HepG2 (cell line): ENCODE results near the gene FRMD8. TPM values are rescaled to one million over a fixed set of nuclear protein-coding genes. Genes with fewer than 3 reads are reported as not detected.

Experiments used
- ARHGAP35 ChIP-seq: sonication (generic); formaldehyde crosslinking; IDR thresholded peaks from 2 replicates; pipeline ENCODE4 v1.9.0; 2022; ENCODE audit warnings: mild to moderate bottlenecking, inconsistent platforms, moderate library complexity, missing genetic modification reagents, borderline replicate concordance
- FOXA3 ChIP-seq: IDR thresholded peaks from 2 replicates; pipeline ENCODE4 v1.6.1; 2016; ENCODE audit warnings: missing genetic modification reagents, missing compliant biosample characterization
- KAT7 ChIP-seq: IDR thresholded peaks from 2 replicates; pipeline ENCODE4 v1.6.1; 2018; ENCODE audit warnings: borderline replicate concordance, missing compliant biosample characterization
- POLR2A ChIP-seq, 2 experiments: IDR thresholded peaks; 2 replicates each; pipeline ENCODE4 v1.6.1; 2011; ENCODE audit warnings: low read depth in 2 of 2, low read length in 2 of 2, mild to moderate bottlenecking in 1 of 2, moderate library complexity in 1 of 2; ENCODE audit not compliant: insufficient read depth in 1 of 2
- SMAD9 ChIP-seq: sonication (generic); formaldehyde crosslinking; IDR thresholded peaks from 2 replicates; pipeline ENCODE4 v1.5.1; 2020; ENCODE audit warnings: mild to moderate bottlenecking, missing genetic modification reagents
- SP5 ChIP-seq: IDR thresholded peaks from 2 replicates; pipeline ENCODE4 v1.6.1; 2016; ENCODE audit warnings: low read depth, borderline replicate concordance
- U2AF2 ChIP-seq: fragments of 200-400 bp; formaldehyde crosslinking; IDR thresholded peaks from 2 replicates; pipeline ENCODE4 v1.6.1; 2017; ENCODE audit warnings: low read depth, mild to moderate bottlenecking, low read length
- ZNF143 ChIP-seq: sonication (generic); formaldehyde crosslinking; IDR thresholded peaks from 2 replicates; pipeline ENCODE4 v1.4.0; 2020; ENCODE audit warnings: missing genetic modification reagents
- ZNF180 ChIP-seq: sonication (generic); formaldehyde crosslinking; IDR thresholded peaks from 2 replicates; pipeline ENCODE4 v1.4.0; 2020; ENCODE audit warnings: low read depth, missing genetic modification reagents, borderline replicate concordance
- ZNF549 ChIP-seq: sonication (generic); formaldehyde crosslinking; IDR thresholded peaks from 2 replicates; pipeline ENCODE4 v1.5.0; 2020; ENCODE audit warnings: missing genetic modification reagents
- ZNF724P ChIP-seq: sonication (generic); formaldehyde crosslinking; IDR thresholded peaks from 2 replicates; pipeline ENCODE4 v1.8.0; 2022; ENCODE audit warnings: missing genetic modification reagents, borderline replicate concordance
- ZNF766 ChIP-seq: sonication (generic); formaldehyde crosslinking; IDR thresholded peaks from 2 replicates; pipeline ENCODE4 v1.5.0; 2020; ENCODE audit warnings: missing genetic modification reagents, borderline replicate concordance
- ZNF790 ChIP-seq: sonication (generic); formaldehyde crosslinking; IDR thresholded peaks from 2 replicates; pipeline ENCODE4 v1.8.0; 2022; ENCODE audit warnings: missing genetic modification reagents, mild to moderate bottlenecking, borderline replicate concordance
- ZNF879 ChIP-seq: sonication (generic); formaldehyde crosslinking; IDR thresholded peaks from 2 replicates; pipeline ENCODE4 v1.8.1; 2023; ENCODE audit warnings: missing genetic modification reagents
- ZSCAN22 ChIP-seq: sonication (generic); formaldehyde crosslinking; IDR thresholded peaks from 2 replicates; pipeline ENCODE4 v1.4.0; 2020; ENCODE audit warnings: mild to moderate bottlenecking, missing genetic modification reagents
- polyA plus RNA-seq, 8 experiments: library from polyadenylated mRNA; depleted of rRNA in 3 of 8; stranded (reverse) in 7 of 8; unstranded in 1 of 8; fragments of >200 nt; fragmentation: Illumina TruSeq in 4 of 8; extraction: Trizol in 4 of 8; gene quantifications; 2 replicates each; pipeline versions ENCODE4 v1.2.1 to v1.2.3, GENCODE V29; 2011 to 2016; ENCODE audit warnings: low read depth in 4 of 8, missing spikeins in 1 of 8, mixed read lengths in 1 of 8; ENCODE audit not compliant: insufficient read depth in 1 of 8
- total RNA-seq, 5 experiments: library from RNA; depleted of rRNA; stranded (reverse); fragments of >200 nt; fragmentation: Illumina TruSeq; extraction: Trizol; gene quantifications; 2 replicates each; pipeline ENCODE4 v1.2.3, GENCODE V29; 2016; ENCODE audit warnings: low read depth in 1 of 5
- TF ChIP-seq, protein P1 (sequence below): sonication (generic); formaldehyde crosslinking; IDR thresholded peaks from 2 replicates; pipeline ENCODE4 v1.4.0; 2020; ENCODE audit warnings: missing genetic modification reagents, borderline replicate concordance
- TF ChIP-seq, protein P2 (sequence below): sonication (generic); formaldehyde crosslinking; IDR thresholded peaks from 2 replicates; pipeline ENCODE4 v1.8.1; 2023; ENCODE audit warnings: mild to moderate bottlenecking, missing genetic modification reagents
- TF ChIP-seq, protein P3 (sequence below): fragments of 450-650 bp; IDR thresholded peaks from 2 replicates; pipeline ENCODE4 v1.6.1; 2017; ENCODE audit warnings: mild to moderate bottlenecking
- TF ChIP-seq, protein P4 (sequence below): sonication (generic); formaldehyde crosslinking; IDR thresholded peaks from 2 replicates; pipeline ENCODE4 v1.5.0; 2020; ENCODE audit warnings: mild to moderate bottlenecking, missing genetic modification reagents

Gene FRMD8
- total and polyA plus RNA-seq, 2 of the 13 experiments (the other 11 are each of a cell fraction or from before 2014, with no cell fraction given), result 5.8 to 20.6 TPM

DNA sequence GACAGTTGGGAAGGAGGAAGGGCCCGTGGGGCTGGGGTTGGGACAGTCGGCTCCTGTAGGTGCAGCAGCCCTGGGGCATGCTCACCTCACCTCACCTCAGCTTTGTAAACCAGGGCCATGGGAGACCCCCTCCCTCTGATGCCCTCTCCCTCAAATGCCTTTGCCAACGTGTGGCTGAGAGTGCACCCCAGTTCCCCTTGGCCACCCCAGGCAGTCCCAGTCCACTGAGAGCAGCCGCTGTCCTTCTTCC, 31.9 kb downstream of the FRMD8 start (continued):
- TF ChIP-seq ARHGAP35, result no peak
- TF ChIP-seq, protein P1, sequence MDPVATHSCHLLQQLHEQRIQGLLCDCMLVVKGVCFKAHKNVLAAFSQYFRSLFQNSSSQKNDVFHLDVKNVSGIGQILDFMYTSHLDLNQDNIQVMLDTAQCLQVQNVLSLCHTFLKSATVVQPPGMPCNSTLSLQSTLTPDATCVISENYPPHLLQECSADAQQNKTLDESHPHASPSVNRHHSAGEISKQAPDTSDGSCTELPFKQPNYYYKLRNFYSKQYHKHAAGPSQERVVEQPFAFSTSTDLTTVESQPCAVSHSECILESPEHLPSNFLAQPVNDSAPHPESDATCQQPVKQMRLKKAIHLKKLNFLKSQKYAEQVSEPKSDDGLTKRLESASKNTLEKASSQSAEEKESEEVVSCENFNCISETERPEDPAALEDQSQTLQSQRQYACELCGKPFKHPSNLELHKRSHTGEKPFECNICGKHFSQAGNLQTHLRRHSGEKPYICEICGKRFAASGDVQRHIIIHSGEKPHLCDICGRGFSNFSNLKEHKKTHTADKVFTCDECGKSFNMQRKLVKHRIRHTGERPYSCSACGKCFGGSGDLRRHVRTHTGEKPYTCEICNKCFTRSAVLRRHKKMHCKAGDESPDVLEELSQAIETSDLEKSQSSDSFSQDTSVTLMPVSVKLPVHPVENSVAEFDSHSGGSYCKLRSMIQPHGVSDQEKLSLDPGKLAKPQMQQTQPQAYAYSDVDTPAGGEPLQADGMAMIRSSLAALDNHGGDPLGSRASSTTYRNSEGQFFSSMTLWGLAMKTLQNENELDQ (CRISPR knock-in tag), result 0 out of 2 replicates have a peak, but pooled peaks have one; percentile 62
- no peak for TF ChIP-seq ZSCAN22
- no peak for TF ChIP-seq ZNF180
- TF ChIP-seq SMAD9 (CRISPR knock-in tag), result 0 out of 2 replicates have a peak, but pooled peaks have one; percentile 19
- TF ChIP-seq ZNF724P, result no peak; the same call in 1 of the 2 replicates
- no peak for TF ChIP-seq FOXA3 (CRISPR knock-in tag)
- TF ChIP-seq POLR2A (IDR thresholded peaks at IDR 0.05; ENCODE audit: insufficient read depth in 1 of 2, low read depth in 2 of 2, low read length in 2 of 2), result peak in 1 of 2 experiments; percentile 72; a peak in 2 of 4 replicates
- TF ChIP-seq, protein P2, sequence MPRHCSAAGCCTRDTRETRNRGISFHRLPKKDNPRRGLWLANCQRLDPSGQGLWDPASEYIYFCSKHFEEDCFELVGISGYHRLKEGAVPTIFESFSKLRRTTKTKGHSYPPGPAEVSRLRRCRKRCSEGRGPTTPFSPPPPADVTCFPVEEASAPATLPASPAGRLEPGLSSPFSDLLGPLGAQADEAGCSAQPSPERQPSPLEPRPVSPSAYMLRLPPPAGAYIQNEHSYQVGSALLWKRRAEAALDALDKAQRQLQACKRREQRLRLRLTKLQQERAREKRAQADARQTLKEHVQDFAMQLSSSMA (CRISPR knock-in tag), result 0 out of 2 replicates have a peak, but pooled peaks have one; percentile 2
- TF ChIP-seq ZNF143 (CRISPR knock-in tag), result 0 out of 2 replicates have a peak, but pooled peaks have one; percentile 26
- no peak for TF ChIP-seq ZNF549 (CRISPR knock-in tag)
- no peak for TF ChIP-seq ZNF879
- TF ChIP-seq, protein P3, sequence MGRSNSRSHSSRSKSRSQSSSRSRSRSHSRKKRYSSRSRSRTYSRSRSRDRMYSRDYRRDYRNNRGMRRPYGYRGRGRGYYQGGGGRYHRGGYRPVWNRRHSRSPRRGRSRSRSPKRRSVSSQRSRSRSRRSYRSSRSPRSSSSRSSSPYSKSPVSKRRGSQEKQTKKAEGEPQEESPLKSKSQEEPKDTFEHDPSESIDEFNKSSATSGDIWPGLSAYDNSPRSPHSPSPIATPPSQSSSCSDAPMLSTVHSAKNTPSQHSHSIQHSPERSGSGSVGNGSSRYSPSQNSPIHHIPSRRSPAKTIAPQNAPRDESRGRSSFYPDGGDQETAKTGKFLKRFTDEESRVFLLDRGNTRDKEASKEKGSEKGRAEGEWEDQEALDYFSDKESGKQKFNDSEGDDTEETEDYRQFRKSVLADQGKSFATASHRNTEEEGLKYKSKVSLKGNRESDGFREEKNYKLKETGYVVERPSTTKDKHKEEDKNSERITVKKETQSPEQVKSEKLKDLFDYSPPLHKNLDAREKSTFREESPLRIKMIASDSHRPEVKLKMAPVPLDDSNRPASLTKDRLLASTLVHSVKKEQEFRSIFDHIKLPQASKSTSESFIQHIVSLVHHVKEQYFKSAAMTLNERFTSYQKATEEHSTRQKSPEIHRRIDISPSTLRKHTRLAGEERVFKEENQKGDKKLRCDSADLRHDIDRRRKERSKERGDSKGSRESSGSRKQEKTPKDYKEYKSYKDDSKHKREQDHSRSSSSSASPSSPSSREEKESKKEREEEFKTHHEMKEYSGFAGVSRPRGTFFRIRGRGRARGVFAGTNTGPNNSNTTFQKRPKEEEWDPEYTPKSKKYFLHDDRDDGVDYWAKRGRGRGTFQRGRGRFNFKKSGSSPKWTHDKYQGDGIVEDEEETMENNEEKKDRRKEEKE, result no peak
- no peak for TF ChIP-seq U2AF2
- no peak for TF ChIP-seq SP5 (CRISPR knock-in tag)
- TF ChIP-seq ZNF766 (CRISPR knock-in tag), result 0 out of 2 replicates have a peak, but pooled peaks have one; percentile 45
- 0 out of 2 replicates have a peak, but pooled peaks have one; percentile 55 for TF ChIP-seq ZNF790
- TF ChIP-seq, protein P4, sequence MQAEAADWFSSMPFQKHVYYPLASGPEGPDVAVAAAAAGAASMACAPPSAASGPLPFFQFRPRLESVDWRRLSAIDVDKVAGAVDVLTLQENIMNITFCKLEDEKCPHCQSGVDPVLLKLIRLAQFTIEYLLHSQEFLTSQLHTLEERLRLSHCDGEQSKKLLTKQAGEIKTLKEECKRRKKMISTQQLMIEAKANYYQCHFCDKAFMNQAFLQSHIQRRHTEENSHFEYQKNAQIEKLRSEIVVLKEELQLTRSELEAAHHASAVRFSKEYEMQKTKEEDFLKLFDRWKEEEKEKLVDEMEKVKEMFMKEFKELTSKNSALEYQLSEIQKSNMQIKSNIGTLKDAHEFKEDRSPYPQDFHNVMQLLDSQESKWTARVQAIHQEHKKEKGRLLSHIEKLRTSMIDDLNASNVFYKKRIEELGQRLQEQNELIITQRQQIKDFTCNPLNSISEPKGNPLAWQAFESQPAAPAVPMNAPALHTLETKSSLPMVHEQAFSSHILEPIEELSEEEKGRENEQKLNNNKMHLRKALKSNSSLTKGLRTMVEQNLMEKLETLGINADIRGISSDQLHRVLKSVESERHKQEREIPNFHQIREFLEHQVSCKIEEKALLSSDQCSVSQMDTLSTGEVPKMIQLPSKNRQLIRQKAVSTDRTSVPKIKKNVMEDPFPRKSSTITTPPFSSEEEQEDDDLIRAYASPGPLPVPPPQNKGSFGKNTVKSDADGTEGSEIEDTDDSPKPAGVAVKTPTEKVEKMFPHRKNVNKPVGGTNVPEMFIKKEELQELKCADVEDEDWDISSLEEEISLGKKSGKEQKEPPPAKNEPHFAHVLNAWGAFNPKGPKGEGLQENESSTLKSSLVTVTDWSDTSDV (CRISPR knock-in tag), result 0 out of 2 replicates have a peak, but pooled peaks have one; percentile 89
- TF ChIP-seq KAT7, result 0 out of 2 replicates have a peak, but pooled peaks have one; percentile 15
